GM23248 (cell line): ENCODE measurements around the gene RASA3.

Experiments used
- EZH2 ChIP-seq: fragments of 200-600 bp; sonication (generic); IDR thresholded peaks from 2 replicates; pipeline ENCODE4 v1.6.1; 2018; ENCODE audit warnings: antibody characterized with exemption, mild to moderate bottlenecking; ENCODE audit not compliant: insufficient read depth, poor library complexity, severe bottlenecking
- EZH2phosphoT487 ChIP-seq: fragments of 200-600 bp; sonication (generic); IDR thresholded peaks from 2 replicates; pipeline ENCODE4 v1.6.1; 2018; ENCODE audit warnings: antibody characterized with exemption, moderate library complexity, mild to moderate bottlenecking, low read depth; ENCODE audit not compliant: insufficient read depth

- TF ChIP-seq EZH2 (no peak), EZH2phosphoT487 (no peak)
Observed at GRCh38 chr13:114167885-114168284, 35.5 kb upstream of the RASA3 start.
